Measurements from ENCODE around the gene SNRK.

- TF ChIP-seq CTCF (IDR thresholded peaks at IDR 0.05): no peak
- TF ChIP-seq ZFX (IDR thresholded peaks at IDR 0.05; ENCODE audit: borderline replicate concordance): no peak
Measured at GRCh38 chr3:43307649-43308048, 21.3 kb downstream of the SNRK start.
